Erythroblast (primary cell): ENCODE measurements around the gene RPL27.

Source experiments
- GATA1 ChIP-seq: IDR thresholded peaks from 2 replicates; pipeline ENCODE4 v1.6.1; 2011; ENCODE audit warnings: low read depth, mild to moderate bottlenecking, control low read depth, low read length, moderate library complexity
- POLR2A ChIP-seq: IDR thresholded peaks from 2 replicates; pipeline ENCODE4 v1.6.1; 2011; ENCODE audit warnings: mild to moderate bottlenecking, low read length

DNA sequence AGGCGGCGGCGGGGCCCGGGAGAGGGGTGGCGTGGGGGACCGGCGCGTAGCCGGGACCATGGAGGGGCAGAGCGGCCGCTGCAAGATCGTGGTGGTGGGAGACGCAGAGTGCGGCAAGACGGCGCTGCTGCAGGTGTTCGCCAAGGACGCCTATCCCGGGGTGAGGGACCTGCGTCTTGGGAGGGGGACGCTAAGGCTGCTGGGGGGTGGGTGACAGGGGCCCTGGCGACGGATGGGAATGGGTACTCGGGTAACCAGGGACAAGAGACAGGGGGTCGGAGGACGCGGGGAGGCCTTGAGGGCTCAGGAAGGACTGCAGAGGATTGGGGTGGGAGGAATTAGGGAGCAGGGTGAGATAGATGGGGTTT is 27.1 kb downstream of the RPL27 start:
- TF ChIP-seq POLR2A, result no peak
- no peak for TF ChIP-seq GATA1
